H1 (cell line): ENCODE results near the gene CCDC12. TPM values are rescaled to one million over a fixed set of nuclear protein-coding genes. Genes with fewer than 3 reads are reported as not detected.

ENCODE experiments used
- CTCF ChIA-PET: fragments of 300-600 bp; sonication (Branson Sonifier 250); formaldehyde crosslinking; loops from one replicate; lab custom pipeline; 2021; ENCODE audit not compliant: partially characterized antibody; lab: Charles Lee
- POLR2A ChIA-PET: fragments of 300-600 bp; sonication (Branson Sonifier 250); formaldehyde crosslinking; loops from one replicate; lab custom pipeline; 2021; ENCODE audit warnings: inconsistent platforms; ENCODE audit not compliant: partially characterized antibody; lab: Charles Lee
- DNase-seq, 2 experiments: peaks; one replicate each; pipeline versions ENCODE4 v3.0.0 to v3.0.0-alpha.2; 2010 to 2022; ENCODE audit warnings: low spot score in 2 of 2, low read depth in 1 of 2, mixed read lengths in 1 of 2
- FAIRE-seq: peaks from 2 replicates; lab custom pipeline; 2011; peaks lifted over from hg19 to GRCh38; lab: Jason Lieb, UNC
- H2AFZ ChIP-seq: 2 replicates; pipeline ENCODE4 v1.8.1; 2012; ENCODE audit warnings: low read length, inconsistent platforms
- H2AK5ac ChIP-seq: 2 replicates; pipeline ENCODE4 v1.6.1; 2013; ENCODE audit warnings: low read depth, low read length
- H2BK120ac ChIP-seq: replicated peaks from 2 replicates; pipeline ENCODE3; 2013; ENCODE audit warnings: low read depth, low read length, inconsistent platforms
- H2BK12ac ChIP-seq: 2 replicates; pipeline ENCODE4 v1.6.1; 2013; ENCODE audit warnings: low read depth, low read length
- H2BK15ac ChIP-seq: 2 replicates; pipeline ENCODE4 v1.6.1; 2013; ENCODE audit warnings: low read length
- H2BK20ac ChIP-seq: 2 replicates; pipeline ENCODE4 v1.6.1; 2013; ENCODE audit warnings: low read length
- H2BK5ac ChIP-seq: 2 replicates; pipeline ENCODE4 v1.6.1; 2013; ENCODE audit warnings: low read depth, low read length
- H3K14ac ChIP-seq: 2 replicates; pipeline ENCODE4 v1.6.1; 2013; ENCODE audit warnings: inconsistent platforms; ENCODE audit not compliant: insufficient read length
- H3K18ac ChIP-seq: 2 replicates; pipeline ENCODE4 v1.6.1; 2013; ENCODE audit warnings: low read length; ENCODE audit errors: extremely low read depth
- H3K23ac ChIP-seq: 2 replicates; pipeline ENCODE4 v1.6.1; 2013; ENCODE audit warnings: inconsistent platforms; ENCODE audit not compliant: insufficient read length
- H3K23me2 ChIP-seq: 2 replicates; pipeline ENCODE4 v1.6.1; 2013; ENCODE audit warnings: low read depth, low read length
- H3K27ac ChIP-seq: 2 replicates; pipeline ENCODE4 v1.6.1; 2011; ENCODE audit warnings: low read depth, low read length, inconsistent platforms
- H3K27me3 ChIP-seq, 4 experiments: replicated peaks in 1 of 4; 1 replicate in 1 of 4; 2 replicates in 3 of 4; pipeline versions ENCODE4 v1.6.1 to v1.8.1; 2011 to 2013; ENCODE audit warnings: low read length in 3 of 4, mild to moderate bottlenecking in 3 of 4, inconsistent platforms in 2 of 4, mixed read lengths in 2 of 4, moderate library complexity in 1 of 4; ENCODE audit not compliant: control insufficient read depth in 3 of 4, insufficient read depth in 3 of 4; ENCODE audit errors: extremely low read depth in 1 of 4
- H3K36me3 ChIP-seq, 4 experiments: 2 replicates each; pipeline versions ENCODE4 v1.6.1 to v1.8.1; 2011 to 2013; ENCODE audit warnings: mild to moderate bottlenecking in 4 of 4, low read length in 3 of 4, moderate library complexity in 2 of 4, control low read depth in 1 of 4, inconsistent platforms in 1 of 4; ENCODE audit not compliant: insufficient read depth in 4 of 4, control insufficient read depth in 2 of 4
- H3K4ac ChIP-seq: replicated peaks from 2 replicates; pipeline ENCODE3; 2013; ENCODE audit warnings: low read length, low read depth, mixed read lengths, inconsistent platforms; ENCODE audit not compliant: insufficient read length
- H3K4me1 ChIP-seq, 4 experiments: replicated peaks in 1 of 4; 1 replicate in 1 of 4; 2 replicates in 3 of 4; pipeline versions ENCODE4 v1.6.1 to v1.8.1; 2011 to 2013; ENCODE audit warnings: low read length in 3 of 4, inconsistent platforms in 2 of 4, mixed read lengths in 1 of 4; ENCODE audit not compliant: insufficient read depth in 4 of 4, control insufficient read depth in 3 of 4
- H3K4me2 ChIP-seq, 2 experiments: 2 replicates each; pipeline versions ENCODE4 v1.6.1 to v1.8.1; 2011 to 2013; ENCODE audit warnings: low read depth in 2 of 2, low read length in 2 of 2, control low read depth in 1 of 2, inconsistent platforms in 1 of 2, mild to moderate bottlenecking in 1 of 2; ENCODE audit not compliant: insufficient read depth in 1 of 2
- H3K4me3 ChIP-seq, 4 experiments: fragments of 200-600, 300-600 bp in 1 of 4; sonication (generic), shearing (Covaris generic), sonication (Bioruptor Twin) in 1 of 4; 2 replicates each; pipeline versions ENCODE4 v1.5.1 to v1.8.1; 2011 to 2016; ENCODE audit warnings: low read length in 4 of 4, low read depth in 3 of 4, control low read depth in 2 of 4, inconsistent platforms in 2 of 4, mild to moderate bottlenecking in 2 of 4, mixed read lengths in 1 of 4, moderate library complexity in 1 of 4; ENCODE audit not compliant: insufficient read depth in 2 of 4; ENCODE audit errors: extremely low read depth in 1 of 4
- H3K56ac ChIP-seq: replicated peaks from 2 replicates; pipeline ENCODE3; 2013; ENCODE audit warnings: low read depth, mild to moderate bottlenecking, mixed read lengths, low read length, inconsistent platforms; ENCODE audit not compliant: insufficient read length
- H3K79me1 ChIP-seq: 2 replicates; pipeline ENCODE4 v1.6.1; 2013; ENCODE audit warnings: low read depth, low read length, control low read depth
- H3K79me2 ChIP-seq, 2 experiments: 2 replicates each; pipeline versions ENCODE4 v1.6.1 to v1.8.1; 2012 to 2013; ENCODE audit warnings: low read length in 2 of 2, mild to moderate bottlenecking in 2 of 2, inconsistent platforms in 1 of 2; ENCODE audit not compliant: insufficient read depth in 2 of 2, control insufficient read depth in 1 of 2
- H3K9ac ChIP-seq, 4 experiments: replicated peaks in 1 of 4; 1 replicate in 1 of 4; 2 replicates in 3 of 4; pipeline versions ENCODE4 v1.6.1 to v1.8.1; 2011 to 2013; ENCODE audit warnings: low read depth in 3 of 4, low read length in 3 of 4, control low read depth in 2 of 4, mild to moderate bottlenecking in 2 of 4, moderate library complexity in 2 of 4, inconsistent platforms in 1 of 4; ENCODE audit errors: extremely low read depth in 1 of 4
- H3K9me3 ChIP-seq, 2 experiments: 2 replicates each; pipeline versions ENCODE4 v1.6.1 to v1.8.1; 2012 to 2013; ENCODE audit warnings: mild to moderate bottlenecking in 2 of 2, moderate library complexity in 2 of 2, control low read depth in 1 of 2, inconsistent platforms in 1 of 2, low read depth in 1 of 2, low read length in 1 of 2, mixed read lengths in 1 of 2; ENCODE audit not compliant: insufficient read depth in 2 of 2
- H4K20me1 ChIP-seq, 2 experiments: replicated peaks in 1 of 2; 2 replicates each; pipeline versions ENCODE3 to v1.8.1; 2011 to 2013; ENCODE audit warnings: inconsistent platforms in 2 of 2, low read length in 2 of 2, mild to moderate bottlenecking in 1 of 2; ENCODE audit not compliant: insufficient read depth in 2 of 2, control insufficient read depth in 1 of 2
- H4K5ac ChIP-seq: 2 replicates; pipeline ENCODE4 v1.6.1; 2013; ENCODE audit warnings: low read length, low read depth, mixed read lengths, inconsistent platforms; ENCODE audit not compliant: insufficient read length
- H4K8ac ChIP-seq: 2 replicates; pipeline ENCODE4 v1.8.0; 2013; ENCODE audit warnings: mild to moderate bottlenecking, moderate library complexity, low read length, inconsistent platforms; ENCODE audit not compliant: insufficient read depth; ENCODE audit errors: extremely low read depth
- H4K91ac ChIP-seq: replicated peaks from 2 replicates; pipeline ENCODE3; 2013; ENCODE audit warnings: low read length, mixed read lengths, inconsistent platforms; ENCODE audit not compliant: insufficient read length
- BACH1 ChIP-seq: IDR thresholded peaks from 2 replicates; pipeline ENCODE4 v1.6.1; 2012; ENCODE audit warnings: low read length, improper control_type of control experiment
- BRCA1 ChIP-seq: IDR thresholded peaks from 2 replicates; pipeline ENCODE4 v1.6.1; 2012; ENCODE audit warnings: low read depth, low read length, improper control_type of control experiment
- CEBPB ChIP-seq: IDR thresholded peaks from 2 replicates; pipeline ENCODE4 v1.6.1; 2012; ENCODE audit warnings: low read depth, low read length
- EZH2 ChIP-seq: fragments of 200-600 bp; sonication (generic); IDR thresholded peaks from 2 replicates; pipeline ENCODE4 v1.7.1; 2012; ENCODE audit warnings: low read depth, mild to moderate bottlenecking, moderate library complexity, low read length, inconsistent platforms; ENCODE audit not compliant: severe bottlenecking
- HDAC2 ChIP-seq, 2 experiments: fragments of 300-600 bp in 1 of 2; sonication (generic) in 1 of 2; IDR thresholded peaks; 2 replicates each; pipeline ENCODE4 v1.6.1; 2011 to 2012; ENCODE audit warnings: low read depth in 2 of 2, low read length in 2 of 2, mild to moderate bottlenecking in 2 of 2, moderate library complexity in 2 of 2, borderline replicate concordance in 1 of 2, inconsistent platforms in 1 of 2
- KDM1A ChIP-seq: fragments of 200-600, 300-600 bp; sonication (generic); IDR thresholded peaks from 2 replicates; pipeline ENCODE4 v1.7.1; 2016; ENCODE audit warnings: mild to moderate bottlenecking, low read length, borderline replicate concordance
- POU5F1 ChIP-seq: IDR thresholded peaks from 2 replicates; pipeline ENCODE4 v1.6.1; 2011; ENCODE audit warnings: low read depth, mild to moderate bottlenecking, low read length, moderate library complexity
- RBBP5 ChIP-seq: IDR thresholded peaks from 2 replicates; pipeline ENCODE4 v1.7.1; 2012; ENCODE audit warnings: low read depth, mild to moderate bottlenecking, inconsistent platforms, low read length, moderate library complexity, borderline replicate concordance
- SP1 ChIP-seq: IDR thresholded peaks from 2 replicates; pipeline ENCODE4 v1.6.1; 2011; ENCODE audit warnings: low read depth, low read length
- SP2 ChIP-seq: IDR thresholded peaks from 2 replicates; pipeline ENCODE4 v1.6.1; 2012; ENCODE audit warnings: mild to moderate bottlenecking, low read length, inconsistent platforms
- SP4 ChIP-seq: IDR thresholded peaks from 2 replicates; pipeline ENCODE4 v1.6.1; 2012; ENCODE audit warnings: low read length, inconsistent platforms
- WGBS, 2 experiments: shearing (Covaris generic) in 1 of 2; methylation state at CpG; one replicate each; pipeline versions ENCODE4 v1.1.6 to v1.1.7; 2013 to 2015; ENCODE audit warnings: low lambda C conversion rate in 2 of 2, mixed read lengths in 2 of 2, inconsistent platforms in 1 of 2, low coverage in 1 of 2, missing lambda C conversion rate in 1 of 2; ENCODE audit not compliant: insufficient replicate concordance in 2 of 2, insufficient coverage in 1 of 2, insufficient read length in 1 of 2; ENCODE audit errors: extremely low coverage in 1 of 2, missing lambda C conversion rate in 1 of 2; 5-methylcytosine and 5-hydroxymethylcytosine counted together
- polyA plus RNA-seq, 7 experiments: library from polyadenylated mRNA; depleted of rRNA in 3 of 7; stranded (reverse) in 5 of 7; unstranded in 2 of 7; fragments of >200 nt in 5 of 7; fragments of 200-250 nt in 2 of 7; gene quantifications; 1 replicate in 5 of 7; 2 replicates in 1 of 7; 4 replicates in 1 of 7; pipeline versions ENCODE4 v1.2.1 to v1.2.3, GENCODE V29; 2011 to 2013; ENCODE audit warnings: missing spikeins in 2 of 7, mixed read lengths in 2 of 7
- total RNA-seq: library from RNA; stranded (reverse); fragmentation: NEBNext Ultra II Directional; extraction: Animal tissue kit (Norgen Biotek cat#: 25700); gene quantifications from 2 replicates; pipeline ENCODE4 v1.2.1, GENCODE V29; 2021

Gene CCDC12
- total and polyA plus RNA-seq, 2 of the 8 experiments (the other 6 are each of a cell fraction or from before 2014, with no cell fraction given) = 29.5 to 41.3 TPM

DNA sequence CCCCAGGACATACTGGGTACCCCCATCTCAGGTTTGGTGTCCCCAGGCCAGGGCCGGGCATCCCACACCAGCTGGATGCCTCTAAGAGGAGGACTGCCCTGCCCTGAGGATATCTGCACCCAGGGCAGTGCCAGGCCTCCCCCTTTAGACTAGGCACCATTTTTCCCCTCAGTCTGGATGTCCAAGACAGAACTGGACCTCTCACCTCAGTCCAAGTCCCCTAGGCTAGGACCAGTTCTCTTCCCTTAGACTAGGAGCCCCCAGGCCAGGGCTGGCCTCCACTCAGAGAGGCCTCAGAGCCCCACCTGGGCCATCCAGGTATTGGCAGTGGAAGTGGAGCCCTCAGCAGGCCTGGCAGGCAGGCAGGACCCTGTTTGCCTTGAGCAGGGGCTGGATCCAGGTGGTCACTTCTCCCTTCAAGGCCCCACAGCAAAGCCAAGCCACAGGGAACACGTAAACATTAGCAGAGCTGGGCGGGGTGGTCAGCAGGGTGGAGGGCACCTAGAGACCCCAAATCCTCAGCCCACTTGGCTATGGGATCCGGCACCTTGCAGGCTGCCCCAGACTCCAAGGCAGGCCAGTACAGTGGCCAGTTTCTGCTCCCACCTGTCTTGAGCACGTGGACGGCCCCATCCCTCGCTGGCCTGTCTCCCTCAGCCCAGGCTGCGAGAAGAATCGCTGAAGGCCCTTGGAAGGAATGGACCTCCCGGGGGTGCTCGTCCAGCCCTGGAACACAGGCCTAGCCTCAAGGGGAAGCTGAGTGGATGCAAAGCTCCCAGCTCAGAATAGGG lies 70.7 kb downstream of the CCDC12 start:
- POLR2A ChIA-PET = interaction anchor here (0.9 to 1.0 kb wide), 2 partner anchors 42 to 104 kb away, joined by 3 read pairs; partner anchors contain the start of gene MYL3
- Histone ChIP-seq H3K56ac (no peak overlapping the region), H3K4me3 (no peak overlapping the region)
- no peak for TF ChIP-seq SP4
- TF ChIP-seq KDM1A = no peak
- no peak for TF ChIP-seq SP1
- no peak for TF ChIP-seq BRCA1
- no peak for TF ChIP-seq RBBP5
- no peak for TF ChIP-seq EZH2
- no peak for TF ChIP-seq POU5F1
- no peak for TF ChIP-seq HDAC2 (IDR thresholded peaks at IDR 0.05; ENCODE audit: borderline replicate concordance in 1 of 2, low read depth in 2 of 2, low read length in 2 of 2)
- no peak for TF ChIP-seq CEBPB
- TF ChIP-seq SP2 = no peak
- TF ChIP-seq BACH1 = no peak

More for the DNA sequence above, 70.7 kb downstream of the CCDC12 start:
- H3K4me1 ChIP-seq = peaks cover 0 to 3% (median 1%) of the 10 kb centered on the region in 4 experiments; a peak in 2 of 7 replicates
- no peak overlapping the region for H3K27ac ChIP-seq
- no peaks in the 10 kb centered on the region; a peak in 2 of 7 replicates for H3K27me3 ChIP-seq
- H2AK5ac ChIP-seq = no peak overlapping the region
- H3K23me2 ChIP-seq = no peaks in the 10 kb centered on the region; the same call in 1 of the 2 replicates
- no peak overlapping the region for H2BK120ac ChIP-seq
- H3K36me3 ChIP-seq = no peaks in the 10 kb centered on the region
- H2BK20ac ChIP-seq = no peak overlapping the region
- no peak overlapping the region for H4K5ac ChIP-seq
- no peak overlapping the region for H3K4me2 ChIP-seq
- H3K4ac ChIP-seq = no peak overlapping the region
- H3K79me1 ChIP-seq = no peaks in the 10 kb centered on the region; the same call in 1 of the 2 replicates
- CTCF ChIA-PET = interaction anchor here (0.6 to 2.4 kb wide), 10 partner anchors 8 to 850 kb away, joined by 3 to 8 read pairs (median 4); partner anchors contain the start of gene MYL3
- no peak overlapping the region for H2AFZ ChIP-seq
- H2BK15ac ChIP-seq = no peak overlapping the region
- no peaks in the 10 kb centered on the region for H3K9me3 ChIP-seq
- no peak overlapping the region for H3K9ac ChIP-seq
- FAIRE-seq = no peak
- H4K91ac ChIP-seq = no peak overlapping the region
- DNase-seq = no peak
- no peak overlapping the region for H4K8ac ChIP-seq
- WGBS, 2 experiments = 86% methylated on average over 11 of the region's 11 CpGs; no CpG with 5 or more reads in 1 of the 2 experiments
- H3K23ac ChIP-seq = no peak overlapping the region
- no peak overlapping the region for H2BK5ac ChIP-seq
- no peak overlapping the region for H3K18ac ChIP-seq
- no peak overlapping the region for H2BK12ac ChIP-seq
- no peak overlapping the region for H3K14ac ChIP-seq
- peaks cover 0 to 5% of the 10 kb centered on the region in 2 experiments for H4K20me1 ChIP-seq
- H3K79me2 ChIP-seq = no peaks in the 10 kb centered on the region
